Epithelial cell of proximal tubule (primary cell): ENCODE data around the gene PDZD2. TPM values are rescaled to one million over a fixed set of nuclear protein-coding genes. Genes with fewer than 3 reads are reported as not detected.
"Not testable (repeated sequence)": the region's sequence is repeated elsewhere in the genome, so short reads cannot be mapped to it uniquely, and the experiment has no call there.

ENCODE experiments used
- DNase-seq: peaks from one replicate; pipeline ENCODE4 v3.0.0-alpha.2; 2011; ENCODE audit warnings: low read depth
- H3K4me3 ChIP-seq: 2 replicates; pipeline ENCODE4 v1.5.1; 2011; ENCODE audit warnings: low read depth, mild to moderate bottlenecking, low read length
- total RNA-seq: library from RNA; depleted of rRNA; stranded (reverse); fragments of >200 nt; gene quantifications from 2 replicates; pipeline ENCODE4 v1.2.3, GENCODE V29; 2015
- TF ChIP-seq, protein P1 (sequence below): conservative IDR thresholded peaks from 2 replicates; pipeline ENCODE4 v1.5.1; 2012; ENCODE audit warnings: low read depth, mild to moderate bottlenecking, low read length

PDZD2 gene
- total RNA-seq, 1 donor from 2014 or later: 8.4 TPM

DNA sequence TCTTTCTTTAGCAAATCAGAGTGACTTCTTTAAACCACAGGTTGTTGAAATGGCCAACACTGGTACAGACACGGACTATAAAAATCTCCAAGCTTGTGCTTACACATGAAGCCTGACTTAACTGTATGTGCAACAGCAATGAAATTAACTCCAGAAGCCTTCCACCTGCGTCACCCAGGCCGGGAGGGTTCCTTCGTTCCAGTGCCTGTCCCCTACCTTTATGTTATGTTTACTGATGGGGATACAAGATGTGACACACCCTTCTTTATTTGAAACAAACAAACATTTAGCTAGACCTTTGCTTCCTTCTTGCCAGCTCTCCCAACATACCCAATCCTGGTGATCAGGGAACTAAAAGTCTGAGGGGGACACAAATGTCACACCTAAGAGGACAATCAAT, 469.2 kb downstream of the PDZD2 start:
- TF ChIP-seq, protein P1, sequence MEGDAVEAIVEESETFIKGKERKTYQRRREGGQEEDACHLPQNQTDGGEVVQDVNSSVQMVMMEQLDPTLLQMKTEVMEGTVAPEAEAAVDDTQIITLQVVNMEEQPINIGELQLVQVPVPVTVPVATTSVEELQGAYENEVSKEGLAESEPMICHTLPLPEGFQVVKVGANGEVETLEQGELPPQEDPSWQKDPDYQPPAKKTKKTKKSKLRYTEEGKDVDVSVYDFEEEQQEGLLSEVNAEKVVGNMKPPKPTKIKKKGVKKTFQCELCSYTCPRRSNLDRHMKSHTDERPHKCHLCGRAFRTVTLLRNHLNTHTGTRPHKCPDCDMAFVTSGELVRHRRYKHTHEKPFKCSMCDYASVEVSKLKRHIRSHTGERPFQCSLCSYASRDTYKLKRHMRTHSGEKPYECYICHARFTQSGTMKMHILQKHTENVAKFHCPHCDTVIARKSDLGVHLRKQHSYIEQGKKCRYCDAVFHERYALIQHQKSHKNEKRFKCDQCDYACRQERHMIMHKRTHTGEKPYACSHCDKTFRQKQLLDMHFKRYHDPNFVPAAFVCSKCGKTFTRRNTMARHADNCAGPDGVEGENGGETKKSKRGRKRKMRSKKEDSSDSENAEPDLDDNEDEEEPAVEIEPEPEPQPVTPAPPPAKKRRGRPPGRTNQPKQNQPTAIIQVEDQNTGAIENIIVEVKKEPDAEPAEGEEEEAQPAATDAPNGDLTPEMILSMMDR: no peak

DNA sequence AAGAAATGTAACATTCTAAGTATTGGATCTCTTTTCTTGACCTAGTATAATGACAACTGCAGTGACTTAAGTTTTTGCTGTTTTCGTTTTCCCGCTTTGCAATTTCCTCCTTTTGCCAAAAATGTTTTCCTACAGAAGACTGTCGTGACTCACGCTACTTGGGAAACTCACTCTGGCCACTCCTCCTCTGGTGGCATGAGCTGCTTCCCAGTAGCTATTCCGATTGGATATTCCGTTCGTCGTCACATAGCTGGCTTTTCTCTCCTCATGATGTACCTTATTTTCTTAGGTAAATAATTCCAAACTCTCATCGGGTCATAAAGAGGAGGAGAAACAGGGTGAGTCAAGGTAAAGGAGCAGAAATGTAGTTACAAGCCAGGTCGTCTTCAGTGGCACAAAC, 470.3 kb downstream of the PDZD2 start:
- TF ChIP-seq, protein P1: no peak
- no peak for DNase-seq
- H3K4me3 ChIP-seq: no peak overlapping the region

More for the DNA sequence above, 469.2 kb downstream of the PDZD2 start:
- DNase-seq: no peak
- no peak overlapping the region for H3K4me3 ChIP-seq

DNA sequence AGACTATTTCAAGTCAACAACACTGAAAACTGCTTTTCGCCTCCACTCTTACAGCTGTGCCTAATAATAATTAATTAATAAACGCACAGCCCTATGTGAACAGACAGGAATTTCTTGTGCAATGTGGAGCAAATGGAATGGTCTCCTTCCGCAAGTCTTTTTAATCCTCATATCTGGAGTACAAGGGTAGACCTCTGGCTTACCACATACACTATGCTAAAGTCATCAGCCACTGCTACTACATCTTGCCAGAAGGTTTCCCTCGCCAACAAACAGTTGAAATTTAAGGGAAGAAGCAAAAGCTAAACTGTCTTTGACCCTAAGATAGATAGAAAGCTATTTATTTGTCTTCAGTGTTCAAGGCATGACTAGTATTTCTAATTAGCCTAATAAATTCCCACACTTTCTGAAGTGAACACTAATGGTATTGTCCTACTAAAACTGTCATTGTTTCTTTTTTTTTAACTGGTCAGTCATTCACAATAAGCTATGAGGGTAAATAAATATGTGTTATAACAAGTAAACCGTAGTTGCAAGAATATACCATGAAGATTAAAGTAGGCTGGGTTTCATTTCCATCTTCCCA, 471.3 kb downstream of the PDZD2 start:
- no peak for DNase-seq
- TF ChIP-seq, protein P1: no peak
- H3K4me3 ChIP-seq: no peak overlapping the region

DNA sequence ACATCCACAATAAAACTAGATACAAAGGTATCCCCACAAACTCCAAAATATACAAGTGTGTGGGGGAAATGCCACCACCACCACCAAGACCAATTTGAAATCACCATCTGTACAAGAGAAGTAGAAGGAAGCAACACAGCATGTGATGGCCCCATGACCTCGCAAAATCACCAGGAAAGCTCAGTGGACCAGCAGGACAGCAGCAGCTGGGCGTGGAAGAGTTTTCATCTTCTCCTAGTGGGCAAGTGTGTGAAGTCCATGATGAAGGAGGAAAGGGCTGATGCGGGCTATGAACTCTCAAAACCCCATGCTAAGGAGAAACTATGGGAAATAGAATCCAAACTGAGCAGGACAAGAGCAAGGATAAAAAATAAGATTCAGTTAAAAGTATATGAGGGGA, 477.1 kb downstream of the PDZD2 start:
- DNase-seq: no peak
- TF ChIP-seq, protein P1: peak; percentile 24

DNA sequence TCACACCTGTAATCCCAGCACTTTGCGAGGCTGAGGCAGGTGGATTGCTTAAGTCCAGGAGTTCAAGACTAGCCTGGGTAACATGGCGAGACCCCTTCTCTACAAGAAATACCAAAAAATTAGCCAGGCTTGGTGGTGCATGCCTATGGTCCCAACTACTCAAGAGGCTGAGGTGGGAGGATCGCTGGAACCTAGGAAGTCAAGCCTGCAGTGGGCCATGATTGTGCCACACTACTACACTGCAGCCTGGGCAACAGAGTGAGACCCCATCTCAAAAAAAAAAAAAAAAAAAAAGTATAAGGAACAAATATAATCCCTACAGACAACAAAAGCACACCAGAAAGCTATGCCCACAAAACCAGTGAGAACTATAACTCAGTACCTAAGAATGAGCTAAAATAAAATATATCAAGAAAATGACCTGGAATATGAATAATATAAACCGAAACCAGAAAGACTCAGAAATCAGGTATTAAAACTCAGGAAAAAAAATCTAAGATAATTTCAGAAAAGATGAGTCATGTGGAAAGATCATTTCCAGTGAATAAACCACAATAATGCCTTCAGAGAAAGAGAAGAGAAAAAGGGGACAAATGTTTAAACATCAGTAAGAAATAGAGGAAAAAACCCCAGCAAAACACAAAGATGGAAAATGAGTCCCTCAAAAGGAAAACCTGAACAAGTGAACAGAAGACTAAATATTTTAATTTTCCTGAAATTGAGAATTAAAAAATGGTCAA, 477.8 kb downstream of the PDZD2 start:
- DNase-seq: no peak
- H3K4me3 ChIP-seq: no peak overlapping the region
- TF ChIP-seq, protein P1: no peak

More for the DNA sequence above, 477.1 kb downstream of the PDZD2 start:
- H3K4me3 ChIP-seq: no peak overlapping the region

DNA sequence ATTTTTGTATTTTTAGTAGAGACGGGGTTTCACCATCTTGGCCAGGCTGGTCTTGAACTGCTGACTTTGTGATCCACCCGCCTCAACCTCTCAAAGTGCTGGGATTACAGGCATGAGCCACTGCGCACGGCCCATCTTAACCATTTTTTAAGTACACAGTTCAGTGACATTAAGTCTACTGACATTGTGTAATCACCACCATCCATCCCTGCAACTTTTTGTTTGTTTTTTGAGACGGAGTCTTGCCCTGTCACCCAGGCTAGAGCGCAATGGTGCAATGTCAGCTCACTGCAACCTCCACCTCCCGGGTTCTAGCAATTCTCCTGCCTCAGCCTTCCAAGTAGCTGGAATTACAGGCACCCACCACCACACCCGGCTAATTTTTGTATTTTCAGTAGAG, 480.0 kb downstream of the PDZD2 start:
- not testable (repeated sequence) for H3K4me3 ChIP-seq, DNase-seq

DNA sequence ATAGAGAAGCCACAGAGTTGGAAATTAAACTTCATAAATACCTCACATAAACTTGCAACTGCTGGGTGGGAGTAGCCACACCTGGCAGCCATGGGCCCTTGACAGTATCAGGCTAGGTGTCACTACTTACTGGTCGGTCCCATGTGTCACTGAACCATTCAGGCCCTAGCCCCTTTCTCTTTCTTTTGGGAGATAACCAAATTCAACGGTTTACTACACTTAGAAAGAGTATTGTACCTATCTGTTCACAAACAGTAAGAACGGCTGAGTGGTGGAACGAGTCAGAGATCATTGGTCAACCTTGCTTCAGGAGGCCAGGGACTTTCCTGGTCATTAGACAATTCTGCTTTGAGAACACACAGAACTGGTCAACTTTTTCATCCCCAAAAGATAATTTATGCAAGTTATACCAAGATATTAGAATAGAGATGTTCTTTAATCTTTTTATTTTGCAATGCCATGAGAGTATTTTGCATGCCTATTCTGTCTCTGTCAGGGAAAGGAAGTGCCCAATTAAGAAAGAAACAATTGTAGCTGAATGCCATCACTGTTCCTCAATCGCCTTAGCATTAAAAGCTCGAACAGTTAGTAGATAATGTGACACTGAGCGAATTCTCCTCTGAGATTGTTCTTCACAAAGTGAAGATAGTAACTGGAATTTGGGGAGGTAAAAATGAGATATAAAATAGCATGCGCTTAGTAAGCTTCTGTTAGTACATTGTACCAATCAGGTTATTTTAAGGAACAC, 484.3 kb downstream of the PDZD2 start:
- TF ChIP-seq, protein P1: no peak
- no peak for DNase-seq
- no peak overlapping the region for H3K4me3 ChIP-seq
